DMS 273 treated with DMSO at 0.1 percent for 48 hours (cell line): ENCODE measurements around the gene JKAMP.

Experiments used
- DNase-seq: peaks from one replicate; lab custom pipeline; 2025; lab: John Stamatoyannopoulos, UW

JKAMP gene

DNA sequence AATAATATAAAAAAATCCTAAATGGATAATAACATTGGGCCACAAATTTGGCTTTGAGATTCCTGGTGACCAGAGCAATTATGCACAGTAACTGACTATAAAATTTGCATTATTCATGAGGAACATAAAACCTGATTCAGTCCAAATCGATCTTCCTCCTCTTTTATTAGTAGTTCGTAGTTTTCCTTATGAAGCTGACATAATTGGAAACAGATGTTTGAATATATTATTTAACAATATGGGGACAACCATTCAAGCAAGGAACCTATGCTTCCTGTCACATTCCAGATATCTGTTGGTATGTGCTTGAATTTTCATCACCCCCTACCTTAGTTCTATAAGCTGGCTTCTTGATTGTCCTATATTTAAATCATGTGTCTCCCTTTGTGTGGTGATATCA, 57.4 kb downstream of the JKAMP start:
- no peak for DNase-seq

DNA sequence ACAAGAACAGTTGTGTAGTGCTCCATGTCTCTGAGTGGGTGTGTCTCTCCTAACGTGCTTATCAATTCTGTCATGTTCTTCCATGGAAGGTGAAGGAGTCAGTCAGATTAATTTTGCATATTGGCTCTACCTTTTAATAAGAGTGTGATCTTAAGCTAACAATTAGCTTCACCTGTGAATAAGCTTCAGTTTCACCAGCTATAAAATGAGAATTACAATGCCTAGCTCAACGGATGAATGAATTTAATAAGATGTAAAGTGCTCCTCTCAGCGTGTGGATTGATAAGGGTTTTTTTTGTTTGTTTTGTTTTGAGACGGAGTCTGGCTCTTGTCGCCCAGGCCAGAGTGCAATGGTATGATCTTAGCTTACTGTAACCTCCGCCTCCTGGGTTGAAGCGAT, 59.6 kb downstream of the JKAMP start:
- DNase-seq, result no peak

GRCh38 chr14:59547310-59547709, 63.0 kb downstream of the JKAMP start:
- no peak for DNase-seq
